PC-3 (cell line): ENCODE data around the gene APOL1. TPM values are rescaled to one million over a fixed set of nuclear protein-coding genes. Genes with fewer than 3 reads are reported as not detected.

Experiments used
- ATAC-seq: fragments of 200-7000 bp; cut with Tn5 transposase; 2 replicates; pipeline ENCODE4 v1.9.1; 2020; ENCODE audit warnings: mild to moderate bottlenecking, moderate library complexity
- BruUV-seq: library from RNA; stranded (reverse); fragments of 400-500 nt; replicated peaks from 2 replicates; lab custom pipeline; 2021; lab: Mats Ljungman, UMichigan
- CTCF ChIA-PET: fragments of 300-600 bp; sonication (Branson Sonifier 250); formaldehyde crosslinking; loops from one replicate; lab custom pipeline; 2022; ENCODE audit warnings: antibody characterized with exemption; lab: Charles Lee
- POLR2A ChIA-PET: fragments of 300-600 bp; sonication (Branson Sonifier 250); formaldehyde crosslinking; loops from one replicate; lab custom pipeline; 2022; ENCODE audit warnings: antibody characterized with exemption; ENCODE audit not compliant: unreplicated experiment; lab: Charles Lee
- DNase-seq: peaks from one replicate; pipeline ENCODE4 v3.0.0-alpha.2; 2015
- H2AFZ ChIP-seq: fragments of 300-600 bp; sonication (generic); 2 replicates; pipeline ENCODE4 v1.6.0; 2016; ENCODE audit warnings: antibody characterized with exemption, low read length
- H3F3A ChIP-seq: fragments of 300-600 bp; sonication (generic); one replicate; pipeline ENCODE4 v1.6.0; 2017; ENCODE audit warnings: antibody characterized with exemption, low read length, control low read depth, mild to moderate bottlenecking; ENCODE audit not compliant: unreplicated experiment
- H3K27ac ChIP-seq: fragments of 300-600 bp; sonication (generic); 2 replicates; pipeline ENCODE4 v1.5.1; 2016; ENCODE audit warnings: mild to moderate bottlenecking, low read length
- H3K27me3 ChIP-seq: fragments of 300-600 bp; sonication (generic); 2 replicates; pipeline ENCODE4 v1.6.1; 2016; ENCODE audit warnings: low read length, mixed read lengths
- H3K36me3 ChIP-seq: fragments of 300-600 bp; sonication (generic); 2 replicates; pipeline ENCODE4 v1.6.1; 2016; ENCODE audit warnings: low read depth, mixed run types, low read length, mixed read lengths
- H3K4me1 ChIP-seq: fragments of 300-600 bp; sonication (generic); 2 replicates; pipeline ENCODE4 v1.5.1; 2016; ENCODE audit warnings: low read length; ENCODE audit not compliant: insufficient read depth
- H3K4me2 ChIP-seq: fragments of 300-600 bp; sonication (generic); 2 replicates; pipeline ENCODE4 v1.6.0; 2016; ENCODE audit warnings: low read length
- H3K4me3 ChIP-seq: fragments of 300-600 bp; sonication (generic); 2 replicates; pipeline ENCODE4 v1.5.1; 2016; ENCODE audit warnings: mild to moderate bottlenecking, low read length, mixed read lengths
- H3K79me2 ChIP-seq: fragments of 300-600 bp; sonication (generic); 2 replicates; pipeline ENCODE4 v1.6.1; 2017; ENCODE audit warnings: low read length, mixed read lengths
- H3K9ac ChIP-seq: fragments of 300-600 bp; sonication (generic); 2 replicates; pipeline ENCODE4 v1.6.0; 2016; ENCODE audit warnings: mild to moderate bottlenecking, low read length
- H3K9me2 ChIP-seq: fragments of 300-600 bp; sonication (generic); replicated peaks from 2 replicates; pipeline ENCODE4 v1.6.1; 2016; ENCODE audit warnings: mixed run types, low read length, mixed read lengths
- H3K9me3 ChIP-seq: fragments of 300-600 bp; sonication (generic); 2 replicates; pipeline ENCODE4 v1.6.1; 2016; ENCODE audit warnings: low read length, mixed read lengths
- H4K20me1 ChIP-seq: fragments of 300-600 bp; sonication (generic); 2 replicates; pipeline ENCODE4 v1.6.1; 2016; ENCODE audit warnings: low read length, mixed read lengths
- EZH2 ChIP-seq: fragments of 300-600 bp; sonication (generic); IDR thresholded peaks from one replicate; pipeline ENCODE4 v1.6.1; 2017; ENCODE audit warnings: antibody characterized with exemption, mild to moderate bottlenecking, low read length; ENCODE audit not compliant: unreplicated experiment
- EZH2phosphoT487 ChIP-seq: fragments of 300-600 bp; sonication (generic); IDR thresholded peaks from 2 replicates; pipeline ENCODE4 v1.6.1; 2018; ENCODE audit warnings: mild to moderate bottlenecking, antibody characterized with exemption, low read length, borderline replicate concordance
- intact Hi-C: fragments of 100-400 bp; cut with micrococcal nuclease; formaldehyde crosslinking; loops from 2 replicates; pipeline ENCODE4 v1.9.0; 2023
- total RNA-seq: library from RNA; depleted of rRNA; stranded (reverse); fragments of >200 nt; gene quantifications from 2 replicates; pipeline ENCODE4 v1.2.3, GENCODE V29; 2014
- TF ChIP-seq, protein P1 (sequence below): fragments of 300-600 bp; sonication (generic); conservative IDR thresholded peaks from 2 replicates; pipeline ENCODE4 v1.5.1; 2017; ENCODE audit warnings: antibody characterized with exemption, low read depth, mild to moderate bottlenecking, low read length

APOL1 gene
- total RNA-seq, 1 experiment from 2014 or later, result not detected

- H3K4me1 ChIP-seq, result no peaks in the 10 kb centered on the region
- no peak for DNase-seq
- no peaks in the 10 kb centered on the region for H4K20me1 ChIP-seq
- CTCF ChIA-PET, result no interaction called here
- ATAC-seq, result no peak
- TSS peak; percentile 62 for BruUV-seq
- intact Hi-C loops, result no loop called here
- TF ChIP-seq EZH2phosphoT487, result no peak
- TF ChIP-seq, protein P1, sequence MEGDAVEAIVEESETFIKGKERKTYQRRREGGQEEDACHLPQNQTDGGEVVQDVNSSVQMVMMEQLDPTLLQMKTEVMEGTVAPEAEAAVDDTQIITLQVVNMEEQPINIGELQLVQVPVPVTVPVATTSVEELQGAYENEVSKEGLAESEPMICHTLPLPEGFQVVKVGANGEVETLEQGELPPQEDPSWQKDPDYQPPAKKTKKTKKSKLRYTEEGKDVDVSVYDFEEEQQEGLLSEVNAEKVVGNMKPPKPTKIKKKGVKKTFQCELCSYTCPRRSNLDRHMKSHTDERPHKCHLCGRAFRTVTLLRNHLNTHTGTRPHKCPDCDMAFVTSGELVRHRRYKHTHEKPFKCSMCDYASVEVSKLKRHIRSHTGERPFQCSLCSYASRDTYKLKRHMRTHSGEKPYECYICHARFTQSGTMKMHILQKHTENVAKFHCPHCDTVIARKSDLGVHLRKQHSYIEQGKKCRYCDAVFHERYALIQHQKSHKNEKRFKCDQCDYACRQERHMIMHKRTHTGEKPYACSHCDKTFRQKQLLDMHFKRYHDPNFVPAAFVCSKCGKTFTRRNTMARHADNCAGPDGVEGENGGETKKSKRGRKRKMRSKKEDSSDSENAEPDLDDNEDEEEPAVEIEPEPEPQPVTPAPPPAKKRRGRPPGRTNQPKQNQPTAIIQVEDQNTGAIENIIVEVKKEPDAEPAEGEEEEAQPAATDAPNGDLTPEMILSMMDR, result no peak
- no peak for TF ChIP-seq EZH2
- H3K9me3 ChIP-seq, result no peaks in the 10 kb centered on the region
- POLR2A ChIA-PET, result no interaction called here
- H3K9me2 ChIP-seq, result no peaks in the 10 kb centered on the region
- peaks cover 76% of the 10 kb centered on the region for H3K36me3 ChIP-seq
- H3K4me3 ChIP-seq, result no peak overlapping the region
- H3K27me3 ChIP-seq, result no peaks in the 10 kb centered on the region
- no peak overlapping the region for H3K9ac ChIP-seq
- H3K27ac ChIP-seq, result no peak overlapping the region
- no peak overlapping the region for H3K4me2 ChIP-seq
- H3K79me2 ChIP-seq, result no peaks in the 10 kb centered on the region
- no peak overlapping the region for H2AFZ ChIP-seq
- no peaks in the 10 kb centered on the region for H3F3A ChIP-seq
These were observed 40.8 kb downstream of the APOL1 start for GRCh38 chr22:36293606-36294292.

DNA sequence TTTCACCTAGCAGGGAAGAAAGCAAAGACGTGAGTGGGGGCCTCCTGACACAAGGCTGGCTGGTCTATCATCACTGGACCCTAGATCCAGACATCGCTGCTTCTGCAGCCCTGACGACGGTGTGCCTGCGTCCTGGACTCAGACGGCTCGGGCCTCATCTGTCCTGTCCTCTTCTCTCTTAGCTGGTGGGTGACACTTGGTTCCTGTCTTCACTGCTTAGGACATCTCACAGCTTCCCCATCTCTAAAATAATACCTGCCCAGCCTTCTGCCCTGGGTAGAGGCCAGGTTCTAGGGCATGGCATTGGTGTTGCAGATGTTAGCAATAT, 41.3 kb downstream of the APOL1 start:
- H3F3A ChIP-seq, result no peaks in the 10 kb centered on the region
- H3K4me2 ChIP-seq, result no peak overlapping the region
- H2AFZ ChIP-seq, result no peak overlapping the region
- TF ChIP-seq EZH2 (no peak), EZH2phosphoT487 (no peak)
- TF ChIP-seq, protein P1, result no peak
- BruUV-seq, result no TSS peak
- ChIA-PET CTCF (no interaction called here), POLR2A (no interaction called here)
- H3K9ac ChIP-seq, result no peak overlapping the region
- H3K27me3 ChIP-seq, result no peaks in the 10 kb centered on the region
- H4K20me1 ChIP-seq, result no peaks in the 10 kb centered on the region
- ATAC-seq, result no peak
- H3K4me3 ChIP-seq, result no peak overlapping the region
- no peaks in the 10 kb centered on the region for H3K4me1 ChIP-seq
- no peaks in the 10 kb centered on the region for H3K79me2 ChIP-seq
- intact Hi-C loops, result no loop called here
- H3K9me3 ChIP-seq, result no peaks in the 10 kb centered on the region
- no peaks in the 10 kb centered on the region for H3K9me2 ChIP-seq
- H3K27ac ChIP-seq, result no peak overlapping the region
- H3K36me3 ChIP-seq, result peaks cover 78% of the 10 kb centered on the region
- DNase-seq, result no peak

- no peaks in the 10 kb centered on the region for H3K79me2 ChIP-seq
- no peaks in the 10 kb centered on the region for H3K9me2 ChIP-seq
- ChIA-PET POLR2A (no interaction called here), CTCF (no interaction called here)
- ATAC-seq, result no peak
- peaks cover 78% of the 10 kb centered on the region for H3K36me3 ChIP-seq
- BruUV-seq, result no TSS peak
- no peaks in the 10 kb centered on the region for H3K27me3 ChIP-seq
- H2AFZ ChIP-seq, result no peak overlapping the region
- H3K4me2 ChIP-seq, result no peak overlapping the region
- no peak for TF ChIP-seq EZH2
- TF ChIP-seq, protein P1, result no peak
- TF ChIP-seq EZH2phosphoT487, result no peak
- no peaks in the 10 kb centered on the region for H3K9me3 ChIP-seq
- no peak for DNase-seq
- no peak overlapping the region for H3K9ac ChIP-seq
- no peak overlapping the region for H3K4me3 ChIP-seq
- no peaks in the 10 kb centered on the region for H3K4me1 ChIP-seq
- intact Hi-C loops, result no loop called here
- H3K27ac ChIP-seq, result no peak overlapping the region
- H3F3A ChIP-seq, result no peaks in the 10 kb centered on the region
- no peaks in the 10 kb centered on the region for H4K20me1 ChIP-seq
These were observed 41.9 kb downstream of the APOL1 start for GRCh38 chr22:36294801-36295200.
